Limb (tissue), 2 donors: ENCODE results near the gene SPG7.
"Not testable (repeated sequence)": the region's sequence is repeated elsewhere in the genome, so short reads cannot be mapped to it uniquely, and the experiment has no call there.

Experiments used
- DNase-seq, 2 donors: peaks; one replicate each; pipeline ENCODE4 v3.0.0-alpha.2; 2016; ENCODE audit errors: extremely low spot score in 2 of 2

The SPG7 gene

GRCh38 chr16:89576153-89577054, 68.2 kb downstream of the SPG7 start:
- no peak for DNase-seq

GRCh38 chr16:89577055-89577759, 69.0 kb downstream of the SPG7 start:
- DNase-seq: no peak

GRCh38 chr16:89579351-89579750, 71.1 kb downstream of the SPG7 start:
- no peak for DNase-seq

- no peak for DNase-seq
Observed at GRCh38 chr16:89581045-89581695, 73.0 kb downstream of the SPG7 start.

- DNase-seq: no peak
Observed at GRCh38 chr16:89581861-89582563, 73.8 kb downstream of the SPG7 start.

GRCh38 chr16:89582614-89583196, 74.5 kb downstream of the SPG7 start:
- no peak for DNase-seq

GRCh38 chr16:89583197-89583894, 75.1 kb downstream of the SPG7 start:
- DNase-seq: no peak

GRCh38 chr16:89583895-89584644, 75.9 kb downstream of the SPG7 start:
- no peak for DNase-seq

GRCh38 chr16:89584768-89585549, 76.8 kb downstream of the SPG7 start:
- no peak for DNase-seq

GRCh38 chr16:89586218-89586617, 78.0 kb downstream of the SPG7 start:
- no peak for DNase-seq

GRCh38 chr16:89586853-89587252, 78.7 kb downstream of the SPG7 start:
- no peak for DNase-seq

GRCh38 chr16:89587676-89588075, 79.5 kb downstream of the SPG7 start:
- DNase-seq: not testable (repeated sequence)

- DNase-seq: no peak
Observed at GRCh38 chr16:89588413-89589109, 80.4 kb downstream of the SPG7 start.

- DNase-seq: no peak
Observed at GRCh38 chr16:89589241-89589926, 81.2 kb downstream of the SPG7 start.

GRCh38 chr16:89593841-89594240, 85.6 kb downstream of the SPG7 start:
- no peak for DNase-seq

GRCh38 chr16:89595330-89596060, 87.3 kb downstream of the SPG7 start:
- DNase-seq: no peak

- DNase-seq: no peak
Observed at GRCh38 chr16:89596061-89596689, 88.0 kb downstream of the SPG7 start.
